Measurements from ENCODE around the gene SLC37A1.
A peak's percentile ranks its signal among the peaks of the same experiment; 100 is the strongest.

The SLC37A1 gene

GRCh38 chr21:42578761-42579415 lies 65.2 kb downstream of the SLC37A1 start:
- no peak for DNase-seq (ENCODE audit: low read depth)

GRCh38 chr21:42579456-42580075 lies 65.9 kb downstream of the SLC37A1 start:
- DNase-seq (ENCODE audit: low read depth), result no peak

GRCh38 chr21:42580076-42580792 lies 66.6 kb downstream of the SLC37A1 start:
- DNase-seq (ENCODE audit: low read depth), result no peak

- no peak for DNase-seq (ENCODE audit: low read depth)
These were observed 67.2 kb downstream of the SLC37A1 start for GRCh38 chr21:42580793-42581321.

- DNase-seq (ENCODE audit: low read depth), result no peak
These were observed 67.8 kb downstream of the SLC37A1 start for GRCh38 chr21:42581336-42581992.

- no peak for DNase-seq (ENCODE audit: low read depth)
These were observed 68.5 kb downstream of the SLC37A1 start for GRCh38 chr21:42581993-42582786.

- DNase-seq (ENCODE audit: low read depth), result no peak
These were observed 69.3 kb downstream of the SLC37A1 start for GRCh38 chr21:42582787-42583476.

- no peak for DNase-seq (ENCODE audit: low read depth)
These were observed 70.0 kb downstream of the SLC37A1 start for GRCh38 chr21:42583477-42584295.

GRCh38 chr21:42584296-42584641 lies 70.6 kb downstream of the SLC37A1 start:
- DNase-seq (ENCODE audit: low read depth), result no peak

- DNase-seq (ENCODE audit: low read depth), result no peak
These were observed 72.2 kb downstream of the SLC37A1 start for GRCh38 chr21:42585881-42586280.

- DNase-seq (ENCODE audit: low read depth), result no peak
These were observed 72.8 kb downstream of the SLC37A1 start for GRCh38 chr21:42586406-42586805.

GRCh38 chr21:42587036-42587435 lies 73.4 kb downstream of the SLC37A1 start:
- no peak for DNase-seq (ENCODE audit: low read depth)

GRCh38 chr21:42590431-42591131 lies 76.9 kb downstream of the SLC37A1 start:
- no peak for DNase-seq (ENCODE audit: low read depth)

GRCh38 chr21:42591170-42591869 lies 77.7 kb downstream of the SLC37A1 start:
- no peak for DNase-seq (ENCODE audit: low read depth)

- no peak for DNase-seq (ENCODE audit: low read depth)
These were observed 78.6 kb downstream of the SLC37A1 start for GRCh38 chr21:42592156-42592820.

- peak; percentile 34 for DNase-seq (ENCODE audit: low read depth)
These were observed 79.6 kb downstream of the SLC37A1 start for GRCh38 chr21:42593007-42593814.

- no peak for DNase-seq (ENCODE audit: low read depth)
These were observed 81.1 kb downstream of the SLC37A1 start for GRCh38 chr21:42594616-42595282.
